GM21717 (cell line): ENCODE data around the gene DSC3.
"Not testable (repeated sequence)": the region's sequence is repeated elsewhere in the genome, so short reads cannot be mapped to it uniquely, and the experiment has no call there.

Experiments
- ATAC-seq: cut with Tn5 transposase; IDR thresholded peaks from one replicate; pipeline ENCODE4 v1.9.1; 2021; ENCODE audit warnings: mild to moderate bottlenecking, moderate library complexity; ENCODE audit not compliant: unreplicated experiment

DSC3 gene

GRCh38 chr18:31041271-31042083 is 1.1 kb downstream of the DSC3 start:
- no peak for ATAC-seq

- ATAC-seq: no peak
Observed at GRCh38 chr18:31040686-31041270, 1.8 kb downstream of the DSC3 start.

- ATAC-seq: no peak
Observed at GRCh38 chr18:31039426-31039825, 3.1 kb downstream of the DSC3 start.

- not testable (repeated sequence) for ATAC-seq
Observed at GRCh38 chr18:31037686-31038085, 4.9 kb downstream of the DSC3 start.

- ATAC-seq: no peak
Observed at GRCh38 chr18:31034541-31034940, 8.0 kb downstream of the DSC3 start.

- no peak for ATAC-seq
Observed at GRCh38 chr18:31030574-31031278, 11.8 kb downstream of the DSC3 start.

- ATAC-seq: no peak
Observed at GRCh38 chr18:31015715-31016434, 26.7 kb downstream of the DSC3 start.

- ATAC-seq: not testable (repeated sequence)
Observed at GRCh38 chr18:31011455-31011854, 31.1 kb downstream of the DSC3 start.

- no peak for ATAC-seq
Observed at GRCh38 chr18:31010601-31011000, 31.9 kb downstream of the DSC3 start.

GRCh38 chr18:30999887-31000628 is 42.5 kb downstream of the DSC3 start:
- ATAC-seq: no peak

GRCh38 chr18:30999186-30999585 is 43.4 kb downstream of the DSC3 start:
- ATAC-seq: no peak

GRCh38 chr18:30997223-30997622 is 45.3 kb downstream of the DSC3 start:
- no peak for ATAC-seq

- no peak for ATAC-seq
Observed at GRCh38 chr18:30992231-30992630, 50.3 kb downstream of the DSC3 start.

GRCh38 chr18:30991397-30991796 is 51.1 kb downstream of the DSC3 start:
- no peak for ATAC-seq

GRCh38 chr18:30989141-30989540 is 53.4 kb downstream of the DSC3 start:
- no peak for ATAC-seq

- ATAC-seq: no peak
Observed at GRCh38 chr18:30988440-30988839, 54.1 kb downstream of the DSC3 start.

GRCh38 chr18:30987467-30988241 is 54.9 kb downstream of the DSC3 start:
- ATAC-seq: no peak

GRCh38 chr18:30985753-30986152 is 56.8 kb downstream of the DSC3 start:
- ATAC-seq: no peak

- ATAC-seq: no peak
Observed at GRCh38 chr18:30982285-30982992, 60.1 kb downstream of the DSC3 start.
